Testis (tissue), 3 donors: ENCODE results near the gene PTPDC1. TPM values are rescaled to one million over a fixed set of nuclear protein-coding genes. Genes with fewer than 3 reads are reported as not detected.

Source experiments
- DNase-seq: peaks from one replicate; pipeline ENCODE4 v3.0.0-alpha.2; 2019
- H3K27ac ChIP-seq, 2 donors: fragments of 200-600 bp; sonication (generic); one replicate each; pipeline ENCODE4 v1.5.1; 2019
- H3K27me3 ChIP-seq: fragments of 200-600 bp; sonication (generic); one replicate; pipeline ENCODE4 v1.5.1; 2019
- H3K36me3 ChIP-seq: fragments of 200-600 bp; sonication (generic); one replicate; pipeline ENCODE4 v1.5.1; 2017; ENCODE audit warnings: low read depth; ENCODE audit errors: missing control alignments
- H3K4me1 ChIP-seq: fragments of 200-600 bp; sonication (generic); one replicate; pipeline ENCODE4 v1.5.1; 2019
- H3K4me3 ChIP-seq, 2 donors: fragments of 200-600 bp; sonication (generic); one replicate each; pipeline ENCODE4 v1.5.1; 2017 to 2019
- H3K9me3 ChIP-seq: fragments of 200-600 bp; sonication (generic); one replicate; pipeline ENCODE4 v1.5.1; 2017
- CTCF ChIP-seq, 3 experiments: fragments of 450-650 bp in 2 of 3; fragments of 200-600 bp in 1 of 3; sonication (generic) in 1 of 3; IDR thresholded peaks; one replicate each; pipeline ENCODE4 v1.5.1; 2016 to 2019; ENCODE audit warnings: antibody characterized with exemption in 3 of 3, mild to moderate bottlenecking in 2 of 3, moderate library complexity in 1 of 3
- POLR2A ChIP-seq: fragments of 450-650 bp; IDR thresholded peaks from one replicate; pipeline ENCODE4 v1.6.1; 2017; ENCODE audit warnings: antibody characterized with exemption, mild to moderate bottlenecking, moderate library complexity
- WGBS, 2 donors: methylation state at CpG; one replicate each; pipeline ENCODE4 v1.1.5; 2018; 5-methylcytosine and 5-hydroxymethylcytosine counted together
- intact Hi-C: fragments of 100-400 bp; cut with DNase I; formaldehyde crosslinking; loops from one replicate; pipeline ENCODE4 v1.15.1; 2023; ENCODE audit warnings: low total_unique reads
- polyA plus RNA-seq: library from polyadenylated mRNA; stranded (reverse); fragments of 350-450 nt; fragmentation: Illumina TruSeq; extraction: RNeasy Lipid Tissue Mini Kit (QIAGEN cat#74804); gene quantifications from one replicate; pipeline ENCODE4 v1.2.3, GENCODE V29; 2014; ENCODE audit warnings: low read depth, low replicate concordance; ENCODE audit not compliant: insufficient read depth
- total RNA-seq, 2 donors: library from RNA; depleted of rRNA; stranded (reverse); fragments of >200 nt; gene quantifications; one replicate each; pipeline ENCODE4 v1.2.3, GENCODE V29; 2016

The PTPDC1 gene
- total and polyA plus RNA-seq, 3 donors from 2014 or later = 18.3 to 35.0 (median 32.3) TPM

GRCh38 chr9:94068257-94068656 is 16.0 kb upstream of the PTPDC1 start:
- 87 to 89% methylated on average over 2 of the region's 2 CpGs for WGBS, 2 donors
- no peaks in the 10 kb centered on the region for H3K27me3 ChIP-seq
- intact Hi-C loops = loop anchor here (10.0 kb wide), 1 partner anchor 147 kb away; no protein-coding TSS in a partner anchor
- H3K9me3 ChIP-seq = no peaks in the 10 kb centered on the region
- H3K36me3 ChIP-seq = no peaks in the 10 kb centered on the region
- no peaks in the 10 kb centered on the region for H3K4me1 ChIP-seq
- no peak for DNase-seq
- TF ChIP-seq POLR2A (no peak), CTCF (IDR thresholded peaks at IDR 0.05) (no peak)
- H3K27ac ChIP-seq = no peak overlapping the region
- H3K4me3 ChIP-seq = no peak overlapping the region

- no peak for TF ChIP-seq CTCF (IDR thresholded peaks at IDR 0.05)
- TF ChIP-seq POLR2A = no peak
- intact Hi-C loops = no loop called here
Observed at GRCh38 chr9:94076557-94076956, 7.7 kb upstream of the PTPDC1 start.

GRCh38 chr9:94078086-94078485 is 6.2 kb upstream of the PTPDC1 start:
- WGBS, 2 donors = 77 to 94% methylated on average over 2 of the region's 2 CpGs
- peaks cover 23% of the 10 kb centered on the region for H3K4me1 ChIP-seq
- no peaks in the 10 kb centered on the region for H3K27me3 ChIP-seq
- no peak for TF ChIP-seq POLR2A
- no peak overlapping the region for H3K4me3 ChIP-seq
- H3K36me3 ChIP-seq = no peaks in the 10 kb centered on the region
- no peak for DNase-seq
- no peaks in the 10 kb centered on the region for H3K9me3 ChIP-seq
- no peak overlapping the region for H3K27ac ChIP-seq
- intact Hi-C loops = no loop called here

More at GRCh38 chr9:94076557-94076956, 7.7 kb upstream of the PTPDC1 start:
- no peak for DNase-seq
- Histone ChIP-seq H3K9me3 (no peaks in the 10 kb centered on the region), H3K27ac (no peak overlapping the region), H3K4me1 (peaks cover 7% of the 10 kb centered on the region), H3K36me3 (no peaks in the 10 kb centered on the region), H3K4me3 (no peak overlapping the region), H3K27me3 (no peaks in the 10 kb centered on the region)
- WGBS, 2 donors = 90 to 93% methylated on average over 1 of the region's 1 CpG

- WGBS, 2 donors = 74 to 86% methylated on average over 2 of the region's 2 CpGs
- H3K9me3 ChIP-seq = no peaks in the 10 kb centered on the region
- TF ChIP-seq POLR2A (no peak), CTCF (IDR thresholded peaks at IDR 0.05) (no peak)
- DNase-seq = no peak
- intact Hi-C loops = no loop called here
- H3K4me1 ChIP-seq = peaks cover 25% of the 10 kb centered on the region
- no peak overlapping the region for H3K27ac ChIP-seq
- no peaks in the 10 kb centered on the region for H3K36me3 ChIP-seq
- H3K4me3 ChIP-seq = no peak overlapping the region
- no peaks in the 10 kb centered on the region for H3K27me3 ChIP-seq
Observed at GRCh38 chr9:94079236-94079635, 5.0 kb upstream of the PTPDC1 start.

GRCh38 chr9:94080249-94080648 is 4.0 kb upstream of the PTPDC1 start:
- Histone ChIP-seq H3K27me3 (no peaks in the 10 kb centered on the region), H3K4me3 (no peak overlapping the region), H3K27ac (no peak overlapping the region), H3K9me3 (no peaks in the 10 kb centered on the region), H3K4me1 (peaks cover 25% of the 10 kb centered on the region), H3K36me3 (no peaks in the 10 kb centered on the region)
- intact Hi-C loops = no loop called here
- 66 to 87% methylated on average over 2 of the region's 2 CpGs for WGBS, 2 donors
- TF ChIP-seq POLR2A (no peak), CTCF (IDR thresholded peaks at IDR 0.05) (no peak)
- DNase-seq = no peak
